Fibroblast of skin of right biceps (primary cell): ENCODE data around the gene INPP4B.

Source experiments
- DNase-seq: peaks from one replicate; pipeline ENCODE4 v3.0.0-alpha.2; 2013

Gene INPP4B

GRCh38 chr4:142721187-142721586, 124.9 kb downstream of the INPP4B start:
- peak; percentile 12 for DNase-seq

- peak; percentile 21 for DNase-seq
Measured at GRCh38 chr4:142719854-142720541, 126.1 kb downstream of the INPP4B start.

- no peak for DNase-seq
Measured at GRCh38 chr4:142718981-142719380, 127.1 kb downstream of the INPP4B start.

- no peak for DNase-seq
Measured at GRCh38 chr4:142715727-142716126, 130.4 kb downstream of the INPP4B start.

- no peak for DNase-seq
Measured at GRCh38 chr4:142713282-142714030, 132.6 kb downstream of the INPP4B start.

- no peak for DNase-seq
Measured at GRCh38 chr4:142708231-142708630, 137.9 kb downstream of the INPP4B start.

GRCh38 chr4:142707401-142707800, 138.7 kb downstream of the INPP4B start:
- no peak for DNase-seq

- DNase-seq = no peak
Measured at GRCh38 chr4:142706381-142706780, 139.7 kb downstream of the INPP4B start.

GRCh38 chr4:142705820-142706219, 140.3 kb downstream of the INPP4B start:
- DNase-seq = no peak

GRCh38 chr4:142703694-142704309, 142.3 kb downstream of the INPP4B start:
- DNase-seq = no peak

GRCh38 chr4:142701017-142701416, 145.1 kb downstream of the INPP4B start:
- no peak for DNase-seq

GRCh38 chr4:142700531-142700930, 145.6 kb downstream of the INPP4B start:
- no peak for DNase-seq

GRCh38 chr4:142698552-142698951, 147.5 kb downstream of the INPP4B start:
- no peak for DNase-seq

GRCh38 chr4:142697928-142698327, 148.2 kb downstream of the INPP4B start:
- no peak for DNase-seq

GRCh38 chr4:142697320-142697719, 148.8 kb downstream of the INPP4B start:
- DNase-seq = no peak

GRCh38 chr4:142696334-142697122, 149.6 kb downstream of the INPP4B start:
- no peak for DNase-seq

- DNase-seq = no peak
Measured at GRCh38 chr4:142690406-142691163, 155.5 kb downstream of the INPP4B start.

GRCh38 chr4:142687547-142688275, 158.4 kb downstream of the INPP4B start:
- DNase-seq = no peak

- DNase-seq = no peak
Measured at GRCh38 chr4:142686081-142686480, 160.0 kb downstream of the INPP4B start.

GRCh38 chr4:142683997-142684396, 162.1 kb downstream of the INPP4B start:
- DNase-seq = no peak

- DNase-seq = no peak
Measured at GRCh38 chr4:142683503-142683902, 162.6 kb downstream of the INPP4B start.

GRCh38 chr4:142671516-142671915, 174.6 kb downstream of the INPP4B start:
- no peak for DNase-seq
